Measurements from ENCODE around the gene CAMKMT. TPM values are rescaled to one million over a fixed set of nuclear protein-coding genes. Genes with fewer than 3 reads are reported as not detected.

CAMKMT gene
- total RNA-seq, 2 experiments from 2014 or later: 12.9 to 13.3 TPM

GRCh38 chr2:44779793-44780192 lies 418.0 kb downstream of the CAMKMT start:
- no peaks in the 10 kb centered on the region for H3K9me3 Mint-ChIP-seq
- no peak overlapping the region for H3K4me3 Mint-ChIP-seq
- POLR2A ChIA-PET: no interaction called here
- DNase-seq: no peak
- H3K27ac Mint-ChIP-seq: no peak overlapping the region
- H3K36me3 Mint-ChIP-seq: peaks cover 2% of the 10 kb centered on the region
- H3K4me1 Mint-ChIP-seq: peaks cover 3% of the 10 kb centered on the region
- peaks cover 7% of the 10 kb centered on the region for H3K27me3 Mint-ChIP-seq
- ATAC-seq (ENCODE audit: low read depth): no peak

GRCh38 chr2:44780406-44780805 lies 418.7 kb downstream of the CAMKMT start:
- peaks cover 4% of the 10 kb centered on the region for H3K27me3 Mint-ChIP-seq
- DNase-seq (no peak), ATAC-seq (ENCODE audit: low read depth) (no peak)
- H3K4me1 Mint-ChIP-seq: peaks cover 3% of the 10 kb centered on the region
- POLR2A ChIA-PET: no interaction called here
- H3K4me3 Mint-ChIP-seq: no peak overlapping the region
- no peak overlapping the region for H3K27ac Mint-ChIP-seq
- H3K9me3 Mint-ChIP-seq: no peaks in the 10 kb centered on the region
- H3K36me3 Mint-ChIP-seq: peaks cover 2% of the 10 kb centered on the region

- no peak for ATAC-seq (ENCODE audit: low read depth)
- H3K4me3 Mint-ChIP-seq: no peak overlapping the region
- peaks cover 2% of the 10 kb centered on the region for H3K36me3 Mint-ChIP-seq
- no peaks in the 10 kb centered on the region for H3K4me1 Mint-ChIP-seq
- H3K27ac Mint-ChIP-seq: no peak overlapping the region
- POLR2A ChIA-PET: no interaction called here
- no peaks in the 10 kb centered on the region for H3K9me3 Mint-ChIP-seq
- peaks cover 3% of the 10 kb centered on the region for H3K27me3 Mint-ChIP-seq
- no peak for DNase-seq
Observed at GRCh38 chr2:44785433-44785832, 423.7 kb downstream of the CAMKMT start.

- no peak for ATAC-seq (ENCODE audit: low read depth)
- no peaks in the 10 kb centered on the region for H3K9me3 Mint-ChIP-seq
- no peak overlapping the region for H3K27ac Mint-ChIP-seq
Observed at GRCh38 chr2:44786045-44786816, 424.5 kb downstream of the CAMKMT start.

DNA sequence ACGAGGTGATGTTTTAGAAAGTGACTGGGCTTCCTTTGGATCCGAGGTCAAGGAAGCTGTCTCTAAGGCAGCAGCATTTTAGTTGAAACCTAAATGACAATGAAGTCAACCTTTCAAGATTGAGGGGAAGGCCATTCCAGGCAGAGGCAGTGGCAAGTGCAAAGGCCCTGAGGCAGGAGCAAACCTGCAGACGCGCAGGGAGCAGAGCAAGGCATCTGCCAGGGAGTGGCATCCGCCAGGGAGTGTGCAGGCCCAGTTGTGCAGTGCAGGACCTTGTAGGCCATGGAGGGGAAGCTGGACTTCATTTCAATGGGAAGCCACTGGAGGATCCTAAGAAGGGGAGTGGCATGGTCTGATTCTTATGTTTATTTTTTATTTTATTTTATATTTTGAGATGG lies 425.1 kb downstream of the CAMKMT start:
- Mint-ChIP-seq H3K4me3 (no peak overlapping the region), H3K36me3 (peaks cover 2% of the 10 kb centered on the region), H3K4me1 (no peaks in the 10 kb centered on the region), H3K27ac (no peak overlapping the region), H3K27me3 (peaks cover 8% of the 10 kb centered on the region), H3K9me3 (peaks cover 3% of the 10 kb centered on the region)
- DNase-seq: no peak
- POLR2A ChIA-PET: no interaction called here
- no peak for ATAC-seq (ENCODE audit: low read depth)

More at GRCh38 chr2:44786045-44786816, 424.5 kb downstream of the CAMKMT start:
- H3K4me3 Mint-ChIP-seq: no peak overlapping the region
- DNase-seq: no peak
- H3K36me3 Mint-ChIP-seq: peaks cover 2% of the 10 kb centered on the region
- POLR2A ChIA-PET: no interaction called here
- H3K27me3 Mint-ChIP-seq: peaks cover 3% of the 10 kb centered on the region
- H3K4me1 Mint-ChIP-seq: no peaks in the 10 kb centered on the region

GRCh38 chr2:44787663-44788062 lies 425.9 kb downstream of the CAMKMT start:
- POLR2A ChIA-PET: no interaction called here
- DNase-seq: no peak
- peaks cover 10% of the 10 kb centered on the region for H3K27me3 Mint-ChIP-seq
- H3K9me3 Mint-ChIP-seq: peaks cover 3% of the 10 kb centered on the region
- no peak overlapping the region for H3K4me3 Mint-ChIP-seq
- H3K4me1 Mint-ChIP-seq: no peaks in the 10 kb centered on the region
- no peak for ATAC-seq (ENCODE audit: low read depth)
- H3K27ac Mint-ChIP-seq: no peak overlapping the region
- H3K36me3 Mint-ChIP-seq: peaks cover 2% of the 10 kb centered on the region

- no peak for DNase-seq
- Mint-ChIP-seq H3K36me3 (no peaks in the 10 kb centered on the region), H3K9me3 (peaks cover 3% of the 10 kb centered on the region), H3K4me1 (no peaks in the 10 kb centered on the region), H3K4me3 (no peak overlapping the region), H3K27me3 (peaks cover 13% of the 10 kb centered on the region), H3K27ac (no peak overlapping the region)
- POLR2A ChIA-PET: no interaction called here
- ATAC-seq (ENCODE audit: low read depth): no peak
Observed at GRCh38 chr2:44789446-44789845, 427.7 kb downstream of the CAMKMT start.

- POLR2A ChIA-PET: no interaction called here
- Mint-ChIP-seq H3K27ac (no peak overlapping the region), H3K4me3 (no peak overlapping the region), H3K27me3 (peaks cover 13% of the 10 kb centered on the region), H3K36me3 (no peaks in the 10 kb centered on the region), H3K9me3 (peaks cover 3% of the 10 kb centered on the region), H3K4me1 (no peaks in the 10 kb centered on the region)
- DNase-seq (no peak), ATAC-seq (ENCODE audit: low read depth) (no peak)
Observed at GRCh38 chr2:44789971-44790721, 428.4 kb downstream of the CAMKMT start.

DNA sequence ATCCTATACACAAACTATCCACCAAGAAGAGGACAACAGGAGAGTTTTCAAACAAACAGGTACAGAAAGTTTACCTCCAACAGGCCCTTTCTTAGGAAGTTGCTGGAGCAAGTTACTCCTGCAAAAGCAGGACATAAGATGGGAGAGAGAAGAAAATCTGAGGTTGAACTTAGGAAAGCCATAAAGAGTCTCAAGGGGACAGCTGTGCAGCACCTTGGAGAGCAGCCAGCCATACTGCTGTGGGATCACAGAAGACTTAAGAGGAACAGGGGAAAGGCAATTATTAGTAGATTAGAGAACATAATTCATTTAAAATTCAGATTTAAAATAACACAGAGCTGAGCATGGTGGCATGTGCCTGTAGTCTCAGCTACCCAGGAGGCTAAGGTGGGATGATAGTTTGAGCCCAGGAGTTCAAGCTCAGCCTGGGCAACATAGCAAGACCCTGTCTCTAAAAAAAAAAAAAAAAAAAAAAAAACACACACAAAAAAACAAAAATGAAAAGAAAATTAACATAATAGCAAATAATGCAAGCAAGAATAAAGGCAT lies 431.6 kb downstream of the CAMKMT start:
- Mint-ChIP-seq H3K27me3 (peaks cover 20% of the 10 kb centered on the region), H3K9me3 (peaks cover 3% of the 10 kb centered on the region), H3K4me1 (no peaks in the 10 kb centered on the region), H3K36me3 (no peaks in the 10 kb centered on the region), H3K27ac (no peak overlapping the region), H3K4me3 (no peak overlapping the region)
- POLR2A ChIA-PET: no interaction called here
- DNase-seq (no peak), ATAC-seq (ENCODE audit: low read depth) (no peak)

GRCh38 chr2:44796771-44797170 lies 435.0 kb downstream of the CAMKMT start:
- POLR2A ChIA-PET: no interaction called here
- Mint-ChIP-seq H3K36me3 (no peaks in the 10 kb centered on the region), H3K4me3 (no peak overlapping the region), H3K4me1 (no peaks in the 10 kb centered on the region), H3K27me3 (peaks cover 49% of the 10 kb centered on the region), H3K27ac (no peak overlapping the region), H3K9me3 (no peaks in the 10 kb centered on the region)
- ATAC-seq (ENCODE audit: low read depth) (no peak), DNase-seq (no peak)

DNA sequence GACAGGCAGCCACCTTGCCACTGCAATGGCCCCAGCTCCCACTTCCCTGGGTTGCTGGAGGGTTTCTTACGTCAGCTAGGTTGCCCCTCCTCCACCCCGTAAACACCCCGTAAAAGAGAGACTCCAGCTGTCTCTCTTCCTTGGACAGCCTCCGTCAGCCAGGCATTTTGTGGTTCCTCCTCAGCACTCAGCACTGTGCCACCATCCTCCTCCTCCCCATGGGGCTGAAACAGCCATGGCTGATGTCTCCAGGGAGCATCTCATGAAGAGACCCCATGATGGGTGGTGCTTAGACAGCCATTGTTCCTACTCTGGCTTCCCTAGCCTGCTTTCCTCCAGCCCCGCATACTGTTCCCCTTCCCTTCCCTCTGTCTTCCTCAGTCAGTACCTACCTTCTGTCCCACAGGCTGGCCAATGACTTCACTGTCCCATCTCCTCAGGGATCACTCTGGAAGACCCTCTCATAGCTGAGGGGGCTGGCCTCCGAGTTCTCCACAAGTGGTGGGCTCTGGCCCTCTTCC lies 436.5 kb downstream of the CAMKMT start:
- H3K9me3 Mint-ChIP-seq: no peaks in the 10 kb centered on the region
- POLR2A ChIA-PET: no interaction called here
- ATAC-seq (ENCODE audit: low read depth) (no peak), DNase-seq (no peak)
- H3K4me3 Mint-ChIP-seq: no peak overlapping the region
- peaks cover 5% of the 10 kb centered on the region for H3K4me1 Mint-ChIP-seq
- H3K27me3 Mint-ChIP-seq: peaks cover 54% of the 10 kb centered on the region
- H3K27ac Mint-ChIP-seq: no peak overlapping the region
- H3K36me3 Mint-ChIP-seq: no peaks in the 10 kb centered on the region

DNA sequence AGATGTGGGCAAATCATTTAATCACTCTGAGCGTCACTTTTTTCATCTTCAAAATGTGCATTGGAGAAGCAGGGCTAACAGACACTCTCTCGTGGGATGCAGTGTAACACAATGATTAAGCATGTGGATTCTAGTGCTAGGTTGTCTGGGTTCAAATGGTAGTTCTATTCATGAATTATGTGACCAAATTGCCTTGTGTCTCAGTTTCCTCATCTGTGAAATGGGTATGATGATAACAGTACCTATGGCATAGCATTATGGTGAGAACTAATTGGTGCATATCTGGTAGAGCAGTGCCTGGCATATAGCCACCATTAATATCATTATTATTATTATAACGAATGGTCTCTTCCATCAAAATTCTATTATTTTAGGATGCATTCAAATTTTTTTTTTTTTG lies 437.4 kb downstream of the CAMKMT start:
- H3K27me3 Mint-ChIP-seq: peaks cover 63% of the 10 kb centered on the region
- no peak for DNase-seq
- ATAC-seq (ENCODE audit: low read depth): no peak
- H3K4me3 Mint-ChIP-seq: no peak overlapping the region
- POLR2A ChIA-PET: no interaction called here
- H3K4me1 Mint-ChIP-seq: peaks cover 5% of the 10 kb centered on the region
- H3K36me3 Mint-ChIP-seq: no peaks in the 10 kb centered on the region
- H3K27ac Mint-ChIP-seq: no peak overlapping the region
- no peaks in the 10 kb centered on the region for H3K9me3 Mint-ChIP-seq

DNA sequence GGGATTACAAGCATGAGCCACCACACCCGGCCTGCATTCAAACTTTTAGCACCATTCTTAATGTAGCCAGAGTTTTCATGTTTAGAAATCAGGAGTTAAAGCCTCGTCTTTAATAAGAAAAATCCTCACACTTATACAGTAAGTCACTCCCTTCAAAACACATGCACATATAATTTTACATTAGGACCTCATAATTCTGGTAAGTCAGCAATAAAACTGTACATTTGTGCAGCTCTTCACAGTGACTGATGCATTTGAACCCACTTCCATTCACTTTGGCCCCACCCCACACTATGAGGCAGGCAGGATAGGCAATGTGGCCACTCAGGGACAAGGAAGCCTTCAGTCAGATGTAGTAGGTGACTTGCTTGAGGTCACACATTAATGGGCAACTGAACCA lies 438.0 kb downstream of the CAMKMT start:
- Mint-ChIP-seq H3K27me3 (peaks cover 70% of the 10 kb centered on the region), H3K4me1 (peaks cover 5% of the 10 kb centered on the region), H3K27ac (no peak overlapping the region), H3K9me3 (no peaks in the 10 kb centered on the region), H3K4me3 (no peak overlapping the region), H3K36me3 (no peaks in the 10 kb centered on the region)
- ATAC-seq (ENCODE audit: low read depth) (no peak), DNase-seq (no peak)
- POLR2A ChIA-PET: no interaction called here

All from activated naive CD8-positive, alpha-beta T cell treated with anti-CD3 and anti-CD28 coated beads, Interleukin-2, amount 10 ng/mL, durations not matched to agents 7 days and 5 days (primary cell).